Activated T-helper 17 cell treated with anti-CD3 and anti-CD28 coated beads, Interleukin-2, amount 50 U/mL, for 72 hours (primary cell): ENCODE data around the gene SLC22A31. TPM values are rescaled to one million over a fixed set of nuclear protein-coding genes. Genes with fewer than 3 reads are reported as not detected.
"Not testable (repeated sequence)": the region's sequence is repeated elsewhere in the genome, so short reads cannot be mapped to it uniquely, and the experiment has no call there.

Experiments used
- ATAC-seq: fragments of 150-1000 bp; cut with Tn5 transposase; replicated peaks from 2 replicates; pipeline ENCODE4 v1.10.0; 2021; ENCODE audit warnings: mild to moderate bottlenecking, moderate library complexity
- H3K27ac Mint-ChIP-seq: one replicate; pipeline ENCODE4 v1.8.0; 2022; ENCODE audit warnings: mixed read lengths
- H3K27me3 Mint-ChIP-seq: one replicate; pipeline ENCODE4 v1.8.0; 2022; ENCODE audit warnings: mixed read lengths
- H3K36me3 Mint-ChIP-seq: one replicate; pipeline ENCODE4 v1.8.0; 2022; ENCODE audit warnings: low read depth, mild to moderate bottlenecking, mixed read lengths
- H3K4me1 Mint-ChIP-seq: one replicate; pipeline ENCODE4 v1.8.0; 2022; ENCODE audit warnings: mixed read lengths
- H3K4me3 Mint-ChIP-seq: one replicate; pipeline ENCODE4 v1.8.0; 2022; ENCODE audit warnings: mild to moderate bottlenecking, mixed read lengths
- H3K9me3 Mint-ChIP-seq: one replicate; pipeline ENCODE4 v1.8.0; 2022; ENCODE audit warnings: mixed read lengths
- total RNA-seq, 2 donors: library from RNA; stranded (reverse); gene quantifications; one replicate each; pipeline ENCODE4 v1.2.3, GENCODE V29; 2022

The SLC22A31 gene
- total RNA-seq, 2 donors from 2014 or later: 0.34 to 0.65 TPM

DNA sequence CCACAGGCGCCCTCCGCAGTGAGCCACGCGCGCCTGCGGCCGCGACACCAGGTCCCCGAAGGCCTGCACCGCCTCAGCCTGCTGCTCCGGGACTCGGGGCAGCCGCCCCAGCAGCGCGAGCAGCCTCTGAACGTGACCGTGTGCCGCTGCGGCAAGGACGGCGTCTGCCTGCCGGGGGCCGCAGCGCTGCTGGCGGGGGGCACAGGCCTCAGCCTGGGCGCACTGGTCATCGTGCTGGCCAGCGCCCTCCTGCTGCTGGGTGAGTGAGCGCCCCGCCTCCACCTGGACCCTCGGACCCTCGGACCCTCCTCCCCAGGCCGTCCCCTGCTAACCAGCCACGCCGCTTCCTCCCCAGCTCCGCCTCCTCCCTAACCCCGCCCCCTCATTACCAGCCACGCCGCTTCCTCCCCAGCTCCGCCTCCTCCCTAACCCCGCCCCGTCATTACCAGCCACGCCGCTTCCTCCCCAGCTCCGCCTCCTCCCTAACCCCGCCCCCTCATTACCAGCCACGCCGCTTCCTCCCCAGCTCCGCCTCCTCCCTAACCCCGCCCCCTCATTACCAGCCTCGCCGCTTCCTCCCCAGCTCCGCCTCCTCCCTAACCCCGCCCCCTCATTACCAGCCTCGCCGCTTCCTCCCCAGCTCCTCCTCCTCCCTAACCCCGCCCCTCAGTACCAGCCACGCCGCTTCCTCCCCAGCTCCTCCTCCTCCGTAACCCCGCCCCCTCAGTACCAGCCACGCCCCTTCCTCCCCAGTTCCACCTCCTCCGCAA lies 8.0 kb downstream of the SLC22A31 start:
- not testable (repeated sequence) for H3K36me3 Mint-ChIP-seq, H3K27me3 Mint-ChIP-seq, H3K27ac Mint-ChIP-seq, H3K4me3 Mint-ChIP-seq, H3K4me1 Mint-ChIP-seq, H3K9me3 Mint-ChIP-seq
- ATAC-seq: peak; percentile 32

DNA sequence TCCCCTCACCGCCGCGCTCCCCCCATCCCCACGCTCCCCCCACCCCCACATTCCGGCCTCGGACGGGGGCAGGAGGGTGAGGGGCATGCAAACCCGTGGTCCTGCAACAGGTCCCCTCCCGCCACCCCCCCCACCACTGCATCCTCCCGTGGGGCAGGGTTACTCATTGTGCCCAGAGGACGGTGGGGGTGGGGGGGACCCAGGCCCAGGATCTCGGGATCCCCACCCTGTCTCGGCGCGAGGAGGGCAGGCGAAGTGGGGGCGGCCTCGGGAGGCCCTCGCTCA lies 8.5 kb downstream of the SLC22A31 start:
- H3K4me3 Mint-ChIP-seq: no peak overlapping the region
- H3K27me3 Mint-ChIP-seq: no peaks in the 10 kb centered on the region
- ATAC-seq: no peak
- H3K9me3 Mint-ChIP-seq: no peaks in the 10 kb centered on the region
- H3K27ac Mint-ChIP-seq: no peak overlapping the region
- no peaks in the 10 kb centered on the region for H3K4me1 Mint-ChIP-seq
- H3K36me3 Mint-ChIP-seq: no peaks in the 10 kb centered on the region

DNA sequence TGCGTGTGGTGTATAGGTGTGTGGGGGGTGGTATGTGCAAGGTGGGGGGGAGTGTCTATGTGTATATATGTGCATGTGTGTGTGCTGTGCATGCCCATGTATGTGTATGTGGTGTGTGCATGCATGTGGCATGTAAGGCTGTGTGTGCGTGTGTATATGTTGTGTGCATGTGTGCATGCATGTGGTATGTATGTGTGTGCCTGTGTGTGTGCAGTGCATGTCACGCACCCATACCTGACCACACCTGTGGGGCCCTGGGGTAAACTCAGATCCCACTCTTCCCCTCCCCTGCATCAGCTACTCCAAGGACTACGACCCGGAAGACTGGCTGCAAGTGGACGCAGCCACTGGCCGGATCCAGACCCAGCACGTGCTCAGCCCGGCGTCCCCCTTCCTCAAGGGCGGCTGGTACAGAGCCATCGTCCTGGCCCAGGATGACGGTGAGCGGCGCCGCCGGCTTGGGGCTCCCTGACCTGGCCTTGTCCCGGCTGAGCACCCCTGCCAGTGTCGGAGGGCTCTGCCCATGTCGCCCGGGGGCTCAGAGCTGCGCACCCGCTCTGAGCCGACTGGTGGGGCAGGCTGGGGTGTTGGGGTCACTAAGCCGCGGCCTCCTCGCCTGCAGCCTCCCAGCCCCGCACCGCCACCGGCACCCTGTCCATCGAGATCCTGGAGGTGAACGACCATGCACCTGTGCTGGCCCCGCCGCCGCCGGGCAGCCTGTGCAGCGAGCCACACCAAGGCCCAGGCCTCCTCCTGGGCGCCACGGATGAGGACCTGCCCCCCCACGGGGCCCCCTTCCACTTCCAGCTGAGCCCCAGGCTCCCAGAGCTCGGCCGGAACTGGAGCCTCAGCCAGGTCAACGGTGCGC lies 9.1 kb downstream of the SLC22A31 start:
- H3K27me3 Mint-ChIP-seq: no peaks in the 10 kb centered on the region
- H3K4me1 Mint-ChIP-seq: no peaks in the 10 kb centered on the region
- H3K9me3 Mint-ChIP-seq: no peaks in the 10 kb centered on the region
- no peak overlapping the region for H3K27ac Mint-ChIP-seq
- no peak overlapping the region for H3K4me3 Mint-ChIP-seq
- H3K36me3 Mint-ChIP-seq: no peaks in the 10 kb centered on the region
- ATAC-seq: no peak

DNA sequence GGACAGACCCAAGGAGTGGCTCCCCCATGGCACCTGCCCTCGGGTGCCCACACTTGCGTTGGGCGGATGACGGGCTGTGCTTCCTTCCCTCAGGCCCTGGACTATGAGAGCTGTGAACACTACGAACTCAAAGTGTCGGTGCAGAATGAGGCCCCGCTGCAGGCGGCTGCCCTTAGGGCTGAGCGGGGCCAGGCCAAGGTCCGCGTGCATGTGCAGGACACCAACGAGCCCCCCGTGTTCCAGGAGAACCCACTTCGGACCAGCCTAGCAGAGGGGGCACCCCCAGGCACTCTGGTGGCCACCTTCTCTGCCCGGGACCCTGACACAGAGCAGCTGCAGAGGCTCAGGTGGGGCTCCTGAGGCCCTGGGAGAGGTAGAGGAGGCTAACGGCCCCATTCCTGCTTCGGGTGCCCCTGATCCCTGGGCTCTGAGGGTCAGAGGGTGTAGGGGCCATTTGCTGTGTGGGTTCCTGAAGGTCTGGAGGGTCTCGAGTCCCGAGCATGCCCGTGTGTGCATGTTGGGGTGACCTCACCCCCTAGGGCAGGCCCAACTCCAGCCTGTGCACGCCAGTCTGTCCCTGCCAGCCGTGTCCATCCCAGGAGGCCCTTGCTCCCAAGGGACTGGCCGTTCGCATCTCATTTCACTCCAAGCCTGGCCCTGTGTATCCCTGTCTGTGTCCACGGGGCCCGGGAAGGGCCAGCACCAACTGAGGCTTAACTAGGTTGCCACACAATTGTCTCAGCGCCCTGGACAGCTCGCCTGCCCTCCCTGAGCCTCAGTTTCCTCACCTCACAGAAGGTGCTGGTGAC lies 10.0 kb downstream of the SLC22A31 start:
- Mint-ChIP-seq H3K9me3 (no peaks in the 10 kb centered on the region), H3K36me3 (no peaks in the 10 kb centered on the region), H3K27me3 (no peaks in the 10 kb centered on the region), H3K4me3 (no peak overlapping the region), H3K4me1 (no peaks in the 10 kb centered on the region), H3K27ac (no peak overlapping the region)
- no peak for ATAC-seq

DNA sequence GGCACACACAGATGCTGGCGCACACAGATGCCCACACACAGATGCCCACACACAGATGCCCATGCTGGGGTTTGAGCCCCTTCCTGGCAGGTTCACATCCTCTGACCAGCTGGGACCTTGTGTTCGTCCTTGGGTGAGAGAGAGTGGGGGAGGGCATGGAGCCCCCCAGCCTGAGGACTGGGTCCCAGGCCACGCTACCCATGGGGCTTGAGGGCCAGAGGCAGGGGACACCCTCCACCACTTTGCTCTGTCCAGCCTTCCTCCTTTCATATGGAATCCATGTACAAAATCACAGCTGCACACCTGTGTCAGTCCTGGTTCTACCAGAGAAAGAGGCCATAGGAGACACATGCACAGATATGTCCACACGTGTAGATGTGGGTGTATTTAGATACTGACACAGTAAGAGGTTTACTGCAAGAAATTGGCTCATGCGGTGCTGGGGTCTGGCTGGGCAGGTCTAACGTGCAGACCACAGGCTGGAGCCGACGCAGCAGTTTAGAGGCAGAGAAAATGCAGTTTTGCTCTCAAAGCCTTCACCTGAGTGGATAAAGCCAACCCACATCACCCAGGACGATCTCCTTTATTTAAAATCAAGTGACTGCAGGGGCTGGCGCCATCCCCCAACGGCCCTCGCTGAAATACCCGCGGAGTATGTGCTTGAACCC lies 10.8 kb downstream of the SLC22A31 start:
- Mint-ChIP-seq H3K4me3 (no peak overlapping the region), H3K36me3 (no peaks in the 10 kb centered on the region), H3K9me3 (no peaks in the 10 kb centered on the region), H3K27me3 (no peaks in the 10 kb centered on the region), H3K4me1 (no peaks in the 10 kb centered on the region), H3K27ac (no peak overlapping the region)
- no peak for ATAC-seq

DNA sequence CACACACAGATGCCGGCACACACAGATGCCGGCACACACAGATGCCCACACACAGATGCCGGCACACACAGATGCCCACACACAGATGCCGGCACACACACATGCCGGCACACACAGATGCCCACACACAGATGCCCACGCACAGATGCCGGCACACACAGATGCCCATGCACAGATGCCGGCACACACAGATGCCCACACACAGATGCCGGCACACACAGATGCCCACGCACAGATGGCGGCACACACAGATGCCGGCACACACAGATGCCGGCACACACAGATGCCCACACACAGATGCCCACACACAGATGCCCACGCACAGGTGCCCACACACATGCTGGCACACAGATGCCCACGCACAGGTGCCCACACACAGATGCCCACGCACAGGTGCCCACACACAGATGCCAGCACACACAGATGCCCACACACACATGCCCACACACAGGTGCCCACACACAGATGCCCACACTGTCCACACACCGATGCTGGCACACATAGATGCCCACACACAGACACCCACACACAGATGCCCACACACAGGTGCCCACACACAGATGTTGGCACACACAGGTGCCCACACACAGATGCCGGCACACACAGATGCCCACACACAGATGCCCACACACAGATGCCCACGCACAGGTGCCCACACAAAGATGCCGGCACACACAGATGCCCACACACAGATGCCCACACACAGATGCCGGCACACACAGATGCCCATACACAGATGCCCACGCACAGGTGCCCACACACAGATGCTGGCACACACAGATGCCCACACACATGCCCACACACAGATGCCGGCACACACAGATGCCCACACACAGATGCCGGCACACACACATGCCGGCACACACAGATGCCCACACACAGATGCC lies 11.6 kb downstream of the SLC22A31 start:
- H3K4me1 Mint-ChIP-seq, H3K27ac Mint-ChIP-seq, H3K9me3 Mint-ChIP-seq, H3K27me3 Mint-ChIP-seq, H3K36me3 Mint-ChIP-seq, H3K4me3 Mint-ChIP-seq, ATAC-seq: not testable (repeated sequence)

DNA sequence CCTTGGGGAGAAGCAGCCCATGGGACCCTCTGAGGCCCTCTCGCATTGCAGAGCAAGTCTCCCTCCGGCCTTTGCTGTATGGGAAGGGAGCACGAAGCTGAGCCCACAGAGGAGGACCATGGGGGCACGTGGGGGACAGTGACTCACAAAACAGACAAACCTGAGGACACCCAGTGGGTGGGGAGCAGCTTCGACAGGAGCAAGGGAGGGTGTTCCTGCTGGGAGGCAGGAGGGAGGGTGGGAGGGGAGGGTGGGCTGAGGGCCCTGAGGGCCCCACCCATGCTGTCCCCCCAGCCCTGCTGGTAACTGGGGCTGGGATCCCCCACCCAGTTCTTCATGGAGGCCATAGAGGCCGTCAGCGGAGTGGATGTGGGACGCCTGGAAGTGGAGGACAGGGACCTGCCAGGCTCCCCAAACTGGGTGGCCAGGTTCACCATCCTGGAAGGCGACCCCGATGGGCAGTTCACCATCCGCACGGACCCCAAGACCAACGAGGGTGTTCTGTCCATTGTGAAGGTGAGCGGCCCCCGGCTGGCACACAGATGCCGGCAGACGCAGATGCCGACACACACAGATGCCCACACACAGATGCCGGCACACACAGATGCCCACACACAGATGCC lies 12.5 kb downstream of the SLC22A31 start:
- H3K27ac Mint-ChIP-seq: no peak overlapping the region
- no peaks in the 10 kb centered on the region for H3K27me3 Mint-ChIP-seq
- H3K4me3 Mint-ChIP-seq: no peak overlapping the region
- no peaks in the 10 kb centered on the region for H3K9me3 Mint-ChIP-seq
- H3K36me3 Mint-ChIP-seq: no peaks in the 10 kb centered on the region
- no peaks in the 10 kb centered on the region for H3K4me1 Mint-ChIP-seq
- ATAC-seq: peak; percentile 41

DNA sequence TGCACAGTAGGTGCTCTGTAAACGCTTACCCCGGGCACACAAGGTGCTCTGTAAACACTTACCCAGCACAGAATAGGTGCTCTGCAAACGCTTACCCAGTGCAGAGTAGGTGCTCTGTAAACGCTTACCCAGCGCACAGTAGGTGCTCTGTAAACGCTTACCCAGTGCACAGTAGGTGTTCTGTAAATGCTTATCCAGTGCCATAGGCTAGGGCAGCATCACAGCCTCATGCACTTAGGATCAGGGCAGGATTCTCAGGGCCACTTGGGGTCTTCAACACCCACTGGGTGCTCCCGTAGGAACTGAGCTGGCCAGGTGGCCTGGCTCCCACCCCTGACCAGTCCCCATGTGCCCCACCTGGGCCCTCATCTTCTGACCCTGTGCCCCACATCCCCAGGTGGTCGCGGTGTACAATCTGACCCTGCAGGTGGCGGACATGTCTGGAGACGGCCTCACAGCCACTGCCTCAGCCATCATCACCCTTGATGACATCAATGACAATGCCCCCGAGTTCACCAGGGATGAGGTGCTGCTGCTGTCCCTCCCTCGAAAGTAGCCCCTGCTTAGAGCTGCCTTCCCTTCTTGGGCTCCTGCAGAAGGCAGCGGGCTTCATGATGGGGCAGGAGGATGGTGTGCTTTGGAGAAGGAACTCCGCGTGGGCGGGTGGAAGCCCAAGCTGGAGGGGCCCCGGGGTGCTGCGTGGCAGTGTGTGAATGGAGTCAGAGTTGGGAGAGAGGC lies 13.1 kb downstream of the SLC22A31 start:
- H3K27ac Mint-ChIP-seq: no peak overlapping the region

DNA sequence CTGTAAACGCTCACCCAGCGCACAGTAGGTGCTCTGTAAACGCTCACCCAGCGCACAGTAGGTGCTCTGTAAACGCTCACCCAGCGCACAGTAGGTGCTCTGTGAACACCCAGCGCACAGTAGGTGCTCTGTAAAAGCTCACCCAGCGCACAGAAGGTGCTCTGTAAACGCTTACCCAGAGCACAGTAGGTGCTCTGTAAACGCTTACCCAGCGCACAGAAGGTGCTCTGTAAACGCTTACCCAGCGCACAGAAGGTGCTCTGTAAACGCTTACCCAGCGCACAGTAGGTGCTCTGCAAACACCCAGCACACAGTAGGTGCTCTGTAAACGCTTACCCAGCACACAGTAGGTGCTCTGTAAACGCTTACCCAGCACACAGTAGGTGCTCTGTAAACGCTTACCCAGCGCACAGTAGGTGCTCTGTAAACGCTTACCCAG lies 13.7 kb downstream of the SLC22A31 start:
- not testable (repeated sequence) for H3K27me3 Mint-ChIP-seq, H3K9me3 Mint-ChIP-seq, H3K4me3 Mint-ChIP-seq, ATAC-seq, H3K27ac Mint-ChIP-seq, H3K36me3 Mint-ChIP-seq, H3K4me1 Mint-ChIP-seq

More for the DNA sequence above, 13.1 kb downstream of the SLC22A31 start:
- no peak overlapping the region for H3K4me3 Mint-ChIP-seq
- no peaks in the 10 kb centered on the region for H3K36me3 Mint-ChIP-seq
- H3K27me3 Mint-ChIP-seq: no peaks in the 10 kb centered on the region
- H3K4me1 Mint-ChIP-seq: no peaks in the 10 kb centered on the region
- no peaks in the 10 kb centered on the region for H3K9me3 Mint-ChIP-seq
- ATAC-seq: peak; percentile 48

DNA sequence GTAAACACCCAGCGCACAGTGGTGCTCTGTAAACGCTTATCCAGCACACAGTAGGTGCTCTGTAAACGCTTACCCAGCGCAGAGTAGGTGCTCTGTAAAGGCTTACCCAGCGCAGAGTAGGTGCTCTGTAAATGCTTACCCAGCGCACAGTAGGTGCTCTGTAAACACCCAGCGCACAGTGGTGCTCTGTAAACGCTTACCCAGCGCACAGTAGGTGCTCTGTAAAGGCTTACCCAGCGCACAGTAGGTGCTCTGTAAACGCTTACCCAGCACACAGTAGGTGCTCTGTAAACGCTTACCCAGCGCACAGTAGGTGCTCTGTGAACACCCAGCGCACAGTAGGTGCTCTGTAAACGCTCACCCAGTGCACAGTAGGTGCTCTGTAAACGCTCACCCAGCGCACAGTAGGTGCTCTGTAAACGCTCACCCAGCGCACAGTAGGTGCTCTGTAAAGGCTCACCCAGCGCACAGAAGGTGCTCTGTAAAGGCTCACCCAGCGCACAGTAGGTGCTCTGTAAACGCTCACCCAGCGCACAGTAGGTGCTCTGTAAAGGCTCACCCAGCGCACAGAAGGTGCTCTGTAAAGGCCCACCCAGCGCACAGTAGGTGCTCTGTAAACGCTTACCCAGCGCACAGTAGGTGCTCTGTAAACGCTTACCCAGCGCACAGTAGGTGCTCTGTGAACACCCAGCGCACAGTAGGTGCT lies 14.3 kb downstream of the SLC22A31 start:
- not testable (repeated sequence) for H3K36me3 Mint-ChIP-seq, ATAC-seq, H3K4me1 Mint-ChIP-seq, H3K4me3 Mint-ChIP-seq, H3K27ac Mint-ChIP-seq, H3K9me3 Mint-ChIP-seq, H3K27me3 Mint-ChIP-seq

DNA sequence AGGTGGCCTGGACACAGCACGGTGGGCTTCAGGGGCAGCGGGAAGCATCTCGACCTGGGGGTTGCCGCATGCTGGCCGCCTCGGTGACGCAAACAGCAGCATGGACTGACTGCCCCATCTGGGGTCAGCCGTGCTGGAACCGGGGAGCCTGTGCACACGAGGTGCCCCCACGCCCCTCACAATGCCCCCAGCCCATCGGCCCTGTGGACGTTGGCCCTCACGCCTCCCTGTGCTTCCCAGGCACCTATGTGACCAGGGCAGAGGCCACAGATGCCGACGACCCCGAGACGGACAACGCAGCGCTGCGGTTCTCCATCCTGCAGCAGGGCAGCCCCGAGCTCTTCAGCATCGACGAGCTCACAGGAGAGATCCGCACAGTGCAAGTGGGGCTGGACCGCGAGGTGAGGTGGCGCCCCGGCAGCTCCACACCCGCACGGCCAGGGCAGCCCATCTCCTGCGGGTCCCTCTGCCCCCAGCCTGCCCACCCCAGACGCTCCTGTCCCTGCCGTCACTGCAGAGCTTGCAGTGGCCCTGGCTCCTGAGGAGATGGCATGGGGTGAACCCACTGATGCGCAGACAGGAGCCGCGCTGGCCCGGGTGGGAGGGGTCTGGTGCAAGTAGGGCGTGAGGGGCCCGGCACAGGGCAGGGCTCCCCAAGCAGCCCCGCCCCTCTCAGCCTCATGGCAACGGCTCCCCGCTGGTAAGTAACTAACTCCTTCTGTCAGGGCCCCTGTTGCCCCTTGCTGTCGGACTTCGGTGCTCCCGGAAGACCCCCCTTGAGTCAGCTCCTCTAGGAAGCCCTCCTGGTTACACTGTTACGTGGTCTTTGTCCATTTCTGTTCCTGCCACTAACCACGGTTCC lies 15.2 kb downstream of the SLC22A31 start:
- no peak for ATAC-seq

DNA sequence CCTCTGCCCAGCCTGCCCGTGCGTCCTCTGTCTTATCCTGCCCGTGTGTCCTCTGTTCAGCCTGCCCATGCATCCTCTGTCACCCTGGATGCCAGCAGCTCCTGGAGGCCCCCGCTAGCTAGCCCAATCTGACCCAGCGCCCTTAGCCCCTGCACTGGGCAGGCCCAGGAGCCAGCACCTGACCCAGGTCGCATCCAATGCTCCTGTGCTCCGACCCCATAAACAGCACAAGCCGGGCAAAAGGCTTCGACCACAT lies 15.7 kb downstream of the SLC22A31 start:
- Mint-ChIP-seq H3K27me3 (no peaks in the 10 kb centered on the region), H3K9me3 (no peaks in the 10 kb centered on the region), H3K27ac (no peak overlapping the region), H3K4me1 (no peaks in the 10 kb centered on the region), H3K4me3 (no peak overlapping the region), H3K36me3 (no peaks in the 10 kb centered on the region)
- no peak for ATAC-seq

More for the DNA sequence above, 15.2 kb downstream of the SLC22A31 start:
- H3K4me3 Mint-ChIP-seq: no peak overlapping the region
- H3K9me3 Mint-ChIP-seq: no peaks in the 10 kb centered on the region
- no peaks in the 10 kb centered on the region for H3K27me3 Mint-ChIP-seq
- H3K27ac Mint-ChIP-seq: no peak overlapping the region
- no peaks in the 10 kb centered on the region for H3K4me1 Mint-ChIP-seq
- no peaks in the 10 kb centered on the region for H3K36me3 Mint-ChIP-seq
